Measurements from ENCODE around the gene GLYR1.

The GLYR1 gene

GRCh38 chr16:4769306-4769638 lies 77.8 kb downstream of the GLYR1 start:
- Histone ChIP-seq H2BK5ac (ENCODE audit: low read depth, low read length, poor library complexity) (no peak overlapping the region), H3K23ac (ENCODE audit: low read length) (no peak overlapping the region), H2BK120ac (ENCODE audit: insufficient read depth, low read length, poor library complexity) (no peak overlapping the region), H4K91ac (ENCODE audit: low read depth, low read length) (peak overlapping the region; percentile 68), H2AFZ (ENCODE audit: insufficient read depth, low read length, poor library complexity) (peak overlapping the region; percentile 57), H3K9ac (ENCODE audit: low read length) (no peak overlapping the region), H2AK5ac (ENCODE audit: low read length) (no peak overlapping the region), H3K4ac (ENCODE audit: low read depth, low read length) (no peak overlapping the region), H3K27ac (ENCODE audit: low read depth, low read length) (no peak overlapping the region), H3K18ac (ENCODE audit: low read length) (no peak overlapping the region), H3K27me3 (ENCODE audit: insufficient read depth, low read length) (no peaks in the 10 kb centered on the region), H3K4me1 (ENCODE audit: control insufficient read depth in 1 of 2, insufficient read depth in 2 of 2, low read length in 2 of 2) (peaks cover 9 to 14% of the 10 kb centered on the region in 2 experiments), H3K14ac (ENCODE audit: low read length) (no peak overlapping the region), H3K4me2 (ENCODE audit: low read length) (no peak overlapping the region), H4K8ac (ENCODE audit: low read depth, low read length) (peak overlapping the region; percentile 94), H2BK12ac (ENCODE audit: low read length) (no peak overlapping the region), H3K4me3 (ENCODE audit: low read depth, low read length) (no peak overlapping the region), H3K9me3 (ENCODE audit: insufficient read depth, low read depth, low read length) (peaks cover 2% of the 10 kb centered on the region), H3K79me2 (ENCODE audit: control insufficient read depth, insufficient read depth, low read length, poor library complexity) (peaks cover 7% of the 10 kb centered on the region), H3K36me3 (ENCODE audit: control insufficient read depth in 1 of 2, insufficient read depth in 2 of 2, low read length in 2 of 2) (peaks cover 9 to 11% of the 10 kb centered on the region in 2 experiments), H4K12ac (ENCODE audit: low read depth, low read length) (peak overlapping the region; percentile 85), H3K79me1 (ENCODE audit: low read length) (peaks cover 9% of the 10 kb centered on the region)
- no peak for DNase-seq
- WGBS (ENCODE audit: extremely low coverage, insufficient coverage, insufficient read length), result no CpG with 5 or more reads among the region's 7 CpGs

GRCh38 chr16:4768549-4769305 lies 78.4 kb downstream of the GLYR1 start:
- Histone ChIP-seq H3K4me2 (ENCODE audit: low read length) (peak overlapping the region; percentile 96), H3K4me3 (ENCODE audit: low read depth, low read length) (peak overlapping the region; percentile 73), H2AK5ac (ENCODE audit: low read length) (peak overlapping the region; percentile 36), H3K9me3 (ENCODE audit: insufficient read depth, low read depth, low read length) (peaks cover 2% of the 10 kb centered on the region), H3K36me3 (ENCODE audit: control insufficient read depth in 1 of 2, insufficient read depth in 2 of 2, low read length in 2 of 2) (peaks cover 14 to 16% of the 10 kb centered on the region in 2 experiments), H4K8ac (ENCODE audit: low read depth, low read length) (peak overlapping the region; percentile 94), H4K12ac (ENCODE audit: low read depth, low read length) (peak overlapping the region; percentile 85), H3K9ac (ENCODE audit: low read length) (peak overlapping the region; percentile 90), H3K4ac (ENCODE audit: low read depth, low read length) (peak overlapping the region; percentile 18), H3K27me3 (ENCODE audit: insufficient read depth, low read length) (no peaks in the 10 kb centered on the region), H4K91ac (ENCODE audit: low read depth, low read length) (peak overlapping the region; percentile 68), H3K79me2 (ENCODE audit: control insufficient read depth, insufficient read depth, low read length, poor library complexity) (peaks cover 7% of the 10 kb centered on the region), H3K79me1 (ENCODE audit: low read length) (peaks cover 9% of the 10 kb centered on the region), H3K4me1 (ENCODE audit: control insufficient read depth in 1 of 2, insufficient read depth in 2 of 2, low read length in 2 of 2) (peaks cover 9 to 14% of the 10 kb centered on the region in 2 experiments), H3K23ac (ENCODE audit: low read length) (no peak overlapping the region), H2BK120ac (ENCODE audit: insufficient read depth, low read length, poor library complexity) (peak overlapping the region; percentile 26), H3K27ac (ENCODE audit: low read depth, low read length) (peak overlapping the region; percentile 73), H2AFZ (ENCODE audit: insufficient read depth, low read length, poor library complexity) (peak overlapping the region; percentile 57), H2BK5ac (ENCODE audit: low read depth, low read length, poor library complexity) (no peak overlapping the region), H2BK12ac (ENCODE audit: low read length) (no peak overlapping the region), H3K14ac (ENCODE audit: low read length) (peak overlapping the region; percentile 79), H3K18ac (ENCODE audit: low read length) (peak overlapping the region; percentile 68)
- DNase-seq, result peak; percentile 92 to 96
- WGBS (ENCODE audit: extremely low coverage, insufficient coverage, insufficient read length), result no CpG with 5 or more reads among the region's 48 CpGs

GRCh38 chr16:4767872-4768548 lies 79.1 kb downstream of the GLYR1 start:
- DNase-seq, result peak; percentile 66 to 67
- H3K27ac ChIP-seq (ENCODE audit: low read depth, low read length), result peak overlapping the region; percentile 73
- H3K79me2 ChIP-seq (ENCODE audit: control insufficient read depth, insufficient read depth, low read length, poor library complexity), result peaks cover 7% of the 10 kb centered on the region
- H3K14ac ChIP-seq (ENCODE audit: low read length), result peak overlapping the region; percentile 16
- peak overlapping the region; percentile 64 for H4K8ac ChIP-seq (ENCODE audit: low read depth, low read length)
- H2BK120ac ChIP-seq (ENCODE audit: insufficient read depth, low read length, poor library complexity), result peak overlapping the region; percentile 26
- H2AFZ ChIP-seq (ENCODE audit: insufficient read depth, low read length, poor library complexity), result no peak overlapping the region
- H3K4me2 ChIP-seq (ENCODE audit: low read length), result peak overlapping the region; percentile 96
- H3K9me3 ChIP-seq (ENCODE audit: insufficient read depth, low read depth, low read length), result peaks cover 2% of the 10 kb centered on the region
- peak overlapping the region; percentile 90 for H3K9ac ChIP-seq (ENCODE audit: low read length)
- no peaks in the 10 kb centered on the region for H3K27me3 ChIP-seq (ENCODE audit: insufficient read depth, low read length)
- no CpG with 5 or more reads among the region's 17 CpGs for WGBS (ENCODE audit: extremely low coverage, insufficient coverage, insufficient read length)
- H3K79me1 ChIP-seq (ENCODE audit: low read length), result peaks cover 9% of the 10 kb centered on the region
- H3K36me3 ChIP-seq (ENCODE audit: control insufficient read depth in 1 of 2, insufficient read depth in 2 of 2, low read length in 2 of 2), result peaks cover 20 to 21% of the 10 kb centered on the region in 2 experiments
- H4K12ac ChIP-seq (ENCODE audit: low read depth, low read length), result peak overlapping the region; percentile 22
- H3K4me1 ChIP-seq (ENCODE audit: control insufficient read depth in 1 of 2, insufficient read depth in 2 of 2, low read length in 2 of 2), result peaks cover 9 to 14% of the 10 kb centered on the region in 2 experiments
- no peak overlapping the region for H2AK5ac ChIP-seq (ENCODE audit: low read length)
- no peak overlapping the region for H2BK12ac ChIP-seq (ENCODE audit: low read length)
- peak overlapping the region; percentile 18 for H3K4ac ChIP-seq (ENCODE audit: low read depth, low read length)
- H3K18ac ChIP-seq (ENCODE audit: low read length), result no peak overlapping the region
- H4K91ac ChIP-seq (ENCODE audit: low read depth, low read length), result peak overlapping the region; percentile 10
- H3K4me3 ChIP-seq (ENCODE audit: low read depth, low read length), result peak overlapping the region; percentile 69
- no peak overlapping the region for H3K23ac ChIP-seq (ENCODE audit: low read length)
- no peak overlapping the region for H2BK5ac ChIP-seq (ENCODE audit: low read depth, low read length, poor library complexity)

- Histone ChIP-seq H3K23ac (ENCODE audit: low read length) (no peak within 1 kb of the TSS), H4K12ac (ENCODE audit: low read depth, low read length) (peak within 1 kb of the TSS; percentile 96), H3K36me3 (ENCODE audit: control insufficient read depth in 1 of 2, insufficient read depth in 2 of 2, low read length in 2 of 2) (peaks cover 28 to 31% of the 10 kb centered on the region in 2 experiments), H2AFZ (ENCODE audit: insufficient read depth, low read length, poor library complexity) (peak within 1 kb of the TSS; percentile 94), H2AK5ac (ENCODE audit: low read length) (peak within 1 kb of the TSS; percentile 46), H3K4me3 (ENCODE audit: low read depth, low read length) (peak within 1 kb of the TSS; percentile 99), H3K79me2 (ENCODE audit: control insufficient read depth, insufficient read depth, low read length, poor library complexity) (peaks cover 7% of the 10 kb centered on the region), H3K4me2 (ENCODE audit: low read length) (peak within 1 kb of the TSS; percentile 96), H3K4me1 (ENCODE audit: control insufficient read depth in 1 of 2, insufficient read depth in 2 of 2, low read length in 2 of 2) (peaks cover 9 to 14% of the 10 kb centered on the region in 2 experiments), H3K4ac (ENCODE audit: low read depth, low read length) (peak within 1 kb of the TSS; percentile 75), H3K27ac (ENCODE audit: low read depth, low read length) (peak within 1 kb of the TSS; percentile 54), H3K9me3 (ENCODE audit: insufficient read depth, low read depth, low read length) (peaks cover 2% of the 10 kb centered on the region), H4K91ac (ENCODE audit: low read depth, low read length) (peak within 1 kb of the TSS; percentile 87), H3K9ac (ENCODE audit: low read length) (peak within 1 kb of the TSS; percentile 91), H2BK120ac (ENCODE audit: insufficient read depth, low read length, poor library complexity) (peak within 1 kb of the TSS; percentile 82), H3K27me3 (ENCODE audit: insufficient read depth, low read length) (no peaks in the 10 kb centered on the region), H2BK12ac (ENCODE audit: low read length) (no peak within 1 kb of the TSS), H4K8ac (ENCODE audit: low read depth, low read length) (peak within 1 kb of the TSS; percentile 97), H3K79me1 (ENCODE audit: low read length) (peaks cover 9% of the 10 kb centered on the region), H3K14ac (ENCODE audit: low read length) (peak within 1 kb of the TSS; percentile 98), H2BK5ac (ENCODE audit: low read depth, low read length, poor library complexity) (peak within 1 kb of the TSS; percentile 80), H3K18ac (ENCODE audit: low read length) (peak within 1 kb of the TSS; percentile 95)
- WGBS (ENCODE audit: extremely low coverage, insufficient coverage, insufficient read length), result no CpG with 5 or more reads among the region's 72 CpGs
- DNase-seq, result peak; percentile 97 to 99
Measured at GRCh38 chr16:4766875-4767628, 80.0 kb downstream of the GLYR1 start, which contains the start of gene ZNF500. Gene ZNF500 (minus strand): TSS chr16:4767162. CDS start chr16:4765978, 1,184 bp downstream.

Measured in trophoblast cell (in vitro differentiated cells and primary cell).